GM21576 (cell line): ENCODE data around the gene DDI2.

Experiments
- ATAC-seq: cut with Tn5 transposase; IDR thresholded peaks from one replicate; pipeline ENCODE4 v1.9.1; 2021; ENCODE audit warnings: mild to moderate bottlenecking, moderate library complexity; ENCODE audit not compliant: unreplicated experiment

DDI2 gene

DNA sequence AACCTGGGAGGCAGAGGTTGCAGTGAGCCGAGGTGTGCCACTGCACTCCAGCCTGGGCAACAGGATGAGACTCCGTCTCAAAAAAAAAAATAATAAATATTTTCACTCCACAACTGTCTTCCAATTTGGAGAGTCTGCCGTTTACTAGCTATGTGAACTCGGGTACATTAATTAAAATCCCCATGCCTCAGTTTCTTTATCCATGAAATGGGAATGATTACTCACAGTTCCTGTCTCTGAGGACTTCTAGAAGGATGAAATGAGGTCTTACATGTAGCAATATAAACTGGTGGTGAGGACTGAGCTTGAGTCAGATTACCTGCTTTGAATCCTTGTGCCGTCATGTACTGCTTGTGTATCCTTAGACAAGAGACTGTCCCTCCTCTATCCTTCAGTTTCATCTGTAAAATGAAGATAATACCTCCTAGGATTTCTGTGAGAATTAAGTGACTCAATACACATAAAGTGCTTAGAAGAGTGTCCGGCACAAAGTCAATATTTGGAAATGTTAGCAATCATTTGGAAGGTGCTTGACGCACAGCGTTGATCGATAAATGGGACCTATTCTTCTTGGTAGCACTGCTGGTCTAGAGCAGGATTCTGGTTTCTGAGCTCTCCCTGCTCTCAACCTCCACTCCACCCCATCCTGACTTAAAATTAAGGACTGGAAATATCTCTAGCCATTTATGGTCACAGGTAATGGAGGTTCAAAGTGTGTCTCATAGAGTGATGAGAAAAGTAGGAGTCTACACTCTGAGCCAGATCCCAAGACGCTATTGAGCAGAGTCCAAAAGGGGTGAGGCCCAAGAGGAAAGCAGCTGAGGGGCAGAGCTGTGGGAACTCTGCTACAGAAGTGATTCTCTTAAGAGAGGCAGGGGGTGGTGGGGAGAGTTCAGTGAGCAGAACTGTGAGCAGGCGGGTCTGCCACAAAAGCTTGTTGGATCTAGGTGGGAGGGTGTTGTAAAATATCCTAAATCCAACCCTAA is 11.6 kb upstream of the DDI2 start:
- no peak for ATAC-seq

GRCh38 chr1:15609631-15610030 is 7.6 kb upstream of the DDI2 start:
- no peak for ATAC-seq

DNA sequence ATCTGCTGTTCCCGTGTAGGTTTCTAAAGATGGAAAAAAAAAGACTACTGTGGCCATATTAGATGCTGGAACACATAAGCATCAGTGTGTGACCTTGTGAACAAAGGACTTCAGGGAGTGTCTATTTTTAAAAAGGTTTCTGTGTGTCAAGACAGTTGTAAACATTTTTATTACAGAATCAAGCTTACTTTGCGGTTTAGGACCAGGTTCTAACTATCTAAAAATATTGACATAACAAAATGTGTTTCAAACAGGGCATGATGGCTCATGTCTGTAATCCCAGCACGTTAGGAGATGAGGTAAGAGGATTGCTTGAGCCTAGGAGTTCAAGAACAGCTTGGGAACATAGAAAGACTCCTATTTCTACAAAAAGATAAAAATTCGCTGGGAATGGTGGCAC is 7.1 kb upstream of the DDI2 start:
- ATAC-seq = no peak

DNA sequence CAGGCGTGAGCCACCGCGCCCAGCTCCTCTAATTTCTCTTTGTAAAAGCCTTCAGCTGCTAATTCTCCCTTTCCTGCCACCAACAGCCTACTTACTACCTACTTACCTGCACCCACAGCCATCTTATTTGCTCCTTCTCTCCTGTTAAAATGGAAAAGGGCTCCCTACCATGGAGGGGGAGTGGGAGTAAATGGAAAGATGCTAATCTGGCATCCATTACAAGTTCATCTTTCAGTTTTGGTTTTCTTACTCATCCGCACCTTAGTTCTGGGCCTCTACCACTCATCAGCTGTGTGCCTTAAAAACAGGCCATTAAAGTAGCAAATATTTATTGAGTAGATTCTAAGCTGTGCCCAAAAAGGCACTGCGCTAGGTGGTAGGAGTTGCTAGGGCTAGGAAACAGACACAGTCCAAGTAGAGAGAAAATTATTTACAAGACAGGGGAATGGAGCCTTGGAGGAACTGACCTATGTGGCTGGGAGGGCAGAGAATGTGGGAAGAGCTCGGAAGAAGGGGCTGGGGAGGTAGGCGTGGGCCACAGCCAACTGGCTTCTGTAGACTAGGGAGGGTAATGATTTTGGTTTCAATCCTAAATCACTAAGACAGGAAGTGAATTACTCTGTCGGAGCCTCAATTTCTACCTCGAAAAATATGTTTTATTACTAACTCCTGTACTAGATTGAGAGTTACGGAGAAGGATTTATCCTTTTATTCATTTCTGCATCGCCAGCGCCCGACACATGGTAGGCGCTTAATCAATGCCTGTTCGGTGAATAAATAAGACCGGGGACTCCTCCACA is 685 bp upstream of the DDI2 start:
- peak; percentile 7 for ATAC-seq

DNA sequence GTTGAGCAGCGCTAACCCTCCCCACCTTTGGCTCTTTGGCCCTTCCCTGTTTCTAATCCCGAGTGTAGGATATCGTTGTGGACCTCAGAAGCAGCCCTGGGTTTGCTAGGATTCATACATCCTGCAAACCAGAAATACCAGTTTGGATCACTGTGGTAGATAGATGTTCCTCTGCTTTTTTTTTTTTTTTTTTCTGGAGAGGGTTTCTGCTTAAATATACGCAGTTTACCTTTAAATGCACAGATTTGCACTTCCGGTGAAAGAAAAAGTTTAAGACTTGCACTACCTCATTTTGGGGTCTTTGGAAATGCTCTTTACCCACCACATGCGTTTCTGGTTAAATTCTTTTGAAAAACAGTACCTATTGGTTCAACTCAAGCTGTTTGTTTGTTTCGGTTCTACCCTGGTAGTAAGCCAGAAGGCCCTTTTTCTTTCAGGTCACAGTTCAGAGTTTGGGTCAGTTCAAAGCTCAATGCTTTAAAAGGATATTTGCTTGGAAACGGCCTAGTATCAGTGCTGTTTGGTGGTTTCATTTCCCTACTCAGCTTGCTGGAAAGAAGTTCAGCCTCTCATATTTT is 908 bp downstream of the DDI2 start:
- peak; percentile 26 for ATAC-seq

DNA sequence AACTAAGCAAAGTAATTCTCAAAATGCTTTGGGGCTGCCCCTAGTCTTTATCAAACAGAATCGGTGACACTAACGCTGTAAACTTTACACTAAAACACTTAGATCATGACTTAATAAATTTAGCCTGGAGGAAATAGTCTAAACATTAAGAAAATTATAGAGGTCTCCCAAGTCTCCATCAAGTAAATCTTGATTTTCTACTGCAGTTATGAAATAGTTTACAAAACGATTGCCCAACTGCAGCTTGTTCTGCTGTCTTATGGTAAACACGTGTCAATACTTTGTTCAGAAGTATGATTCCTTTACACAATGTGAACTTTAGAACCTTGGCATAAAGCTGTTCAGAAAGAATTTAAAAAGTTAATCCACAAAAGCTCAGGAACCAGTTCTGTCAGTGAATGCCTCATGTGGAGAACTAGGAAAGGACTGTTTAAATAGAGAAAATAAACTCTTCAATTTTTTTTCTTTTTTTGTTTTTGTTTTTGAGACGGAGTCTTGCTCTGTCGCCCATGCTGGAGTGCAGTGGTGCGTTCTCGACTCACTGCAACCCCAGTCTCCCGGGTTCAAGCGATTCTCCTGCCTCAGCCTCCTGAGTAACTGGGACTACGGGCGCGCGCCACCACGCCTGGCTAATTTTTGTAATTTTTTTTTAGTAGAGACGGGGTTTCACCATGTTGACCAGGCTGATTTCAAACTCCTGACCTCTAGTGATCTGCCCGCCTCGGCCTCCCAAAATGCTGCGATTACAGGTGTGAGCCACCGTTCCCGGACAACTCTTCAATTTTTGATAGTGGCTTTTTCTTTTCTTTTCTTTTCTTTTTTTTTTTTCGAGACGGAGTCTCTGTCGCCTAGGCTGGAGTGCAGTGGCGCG is 1.6 kb downstream of the DDI2 start:
- no peak for ATAC-seq

DNA sequence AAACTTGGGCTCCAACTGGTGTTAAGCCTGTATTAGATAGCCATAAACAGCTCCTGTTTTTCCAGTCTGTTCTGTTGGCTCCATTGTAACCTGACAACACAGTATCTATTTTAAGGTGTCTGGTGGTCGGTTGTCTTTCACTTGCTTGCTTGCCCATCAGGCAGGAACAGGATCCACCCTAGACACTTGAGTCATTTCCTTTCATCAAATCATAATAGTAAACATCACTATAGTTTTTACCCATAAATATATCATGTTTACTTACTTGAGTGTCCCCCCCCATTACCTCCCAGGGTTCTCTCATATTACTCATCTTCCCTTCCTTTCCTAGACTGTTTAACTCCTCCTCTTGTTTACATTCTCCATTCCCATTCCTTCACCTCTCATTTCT is 2.9 kb downstream of the DDI2 start:
- no peak for ATAC-seq

GRCh38 chr1:15620902-15621682 is 3.8 kb downstream of the DDI2 start:
- no peak for ATAC-seq

DNA sequence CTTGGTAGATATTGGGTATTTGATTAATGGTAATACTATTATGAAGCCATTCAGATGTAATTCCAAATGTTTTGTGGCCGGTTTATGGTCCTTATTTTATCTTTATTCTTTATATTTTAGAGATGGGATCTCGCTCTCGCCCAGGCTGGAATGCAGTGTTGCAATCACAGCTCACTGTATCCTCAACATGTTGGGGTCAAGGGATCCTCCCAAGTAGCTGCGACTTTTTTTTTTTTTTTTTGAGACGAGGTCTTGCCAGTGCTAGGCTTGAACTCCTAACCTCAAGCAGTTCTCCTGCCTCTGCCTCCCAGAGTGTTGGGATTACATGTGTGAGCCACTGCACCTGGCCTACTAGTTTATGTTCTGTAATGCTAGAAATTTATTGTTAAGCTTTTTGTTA is 4.7 kb downstream of the DDI2 start:
- no peak for ATAC-seq

DNA sequence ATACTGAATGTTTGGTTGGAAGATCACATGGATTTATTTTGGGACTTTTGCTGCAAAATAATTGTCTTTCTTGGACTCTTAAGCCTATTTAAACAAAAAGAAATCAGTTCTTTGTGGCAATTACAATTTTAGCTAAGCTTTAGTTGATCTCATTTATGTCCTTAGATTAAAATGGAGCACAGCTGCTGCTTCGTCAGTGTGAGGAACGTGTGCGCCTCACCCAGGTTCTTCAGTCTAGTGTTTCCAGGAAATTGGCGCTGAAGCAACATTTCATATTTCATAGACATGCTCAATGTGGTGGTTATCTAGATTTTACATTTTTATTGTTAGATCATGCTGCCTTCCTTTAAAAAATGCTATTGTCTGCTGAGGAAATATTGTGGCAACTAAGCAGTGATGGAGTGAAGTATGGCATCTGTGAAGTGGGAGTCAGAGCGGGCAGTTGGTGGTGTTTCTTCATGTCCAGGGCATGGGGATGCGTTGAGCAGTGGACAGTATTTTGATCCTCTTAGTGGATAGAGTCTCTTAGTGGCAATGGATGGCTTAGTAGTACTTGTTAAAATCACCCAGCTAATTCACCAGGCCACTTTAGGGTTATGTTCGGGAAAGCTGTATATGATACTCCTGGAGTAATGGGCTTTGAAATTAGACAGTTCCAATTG is 5.6 kb downstream of the DDI2 start:
- ATAC-seq = no peak

GRCh38 chr1:15623435-15623834 is 6.2 kb downstream of the DDI2 start:
- ATAC-seq = no peak

DNA sequence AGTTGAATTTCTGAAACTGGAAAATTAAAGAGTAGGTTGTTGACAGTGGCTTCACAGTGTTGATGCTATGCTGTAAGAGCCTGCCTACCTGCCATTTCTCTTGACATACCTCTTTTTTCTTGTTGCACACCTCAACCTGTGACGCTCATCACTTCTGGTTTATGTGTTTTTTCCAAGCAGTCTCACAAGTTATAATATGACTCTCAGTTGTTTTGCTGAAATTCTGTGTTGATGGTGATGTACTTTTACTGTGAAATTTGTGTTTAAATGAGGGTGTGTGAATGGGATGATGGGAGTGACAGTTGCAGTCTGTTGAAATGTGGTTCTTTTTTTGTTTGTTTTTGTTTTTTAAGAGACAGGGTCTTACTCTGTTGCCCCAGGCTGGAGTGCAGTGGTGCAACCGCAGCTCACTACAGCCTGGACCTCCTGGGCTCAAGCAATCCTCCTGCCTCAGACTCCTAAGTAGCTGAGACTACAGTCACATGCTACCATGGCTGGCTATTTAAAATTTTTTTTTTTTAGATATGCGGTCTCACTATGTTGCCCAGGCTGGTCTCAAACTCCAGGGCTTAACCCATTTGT is 7.0 kb downstream of the DDI2 start:
- no peak for ATAC-seq

DNA sequence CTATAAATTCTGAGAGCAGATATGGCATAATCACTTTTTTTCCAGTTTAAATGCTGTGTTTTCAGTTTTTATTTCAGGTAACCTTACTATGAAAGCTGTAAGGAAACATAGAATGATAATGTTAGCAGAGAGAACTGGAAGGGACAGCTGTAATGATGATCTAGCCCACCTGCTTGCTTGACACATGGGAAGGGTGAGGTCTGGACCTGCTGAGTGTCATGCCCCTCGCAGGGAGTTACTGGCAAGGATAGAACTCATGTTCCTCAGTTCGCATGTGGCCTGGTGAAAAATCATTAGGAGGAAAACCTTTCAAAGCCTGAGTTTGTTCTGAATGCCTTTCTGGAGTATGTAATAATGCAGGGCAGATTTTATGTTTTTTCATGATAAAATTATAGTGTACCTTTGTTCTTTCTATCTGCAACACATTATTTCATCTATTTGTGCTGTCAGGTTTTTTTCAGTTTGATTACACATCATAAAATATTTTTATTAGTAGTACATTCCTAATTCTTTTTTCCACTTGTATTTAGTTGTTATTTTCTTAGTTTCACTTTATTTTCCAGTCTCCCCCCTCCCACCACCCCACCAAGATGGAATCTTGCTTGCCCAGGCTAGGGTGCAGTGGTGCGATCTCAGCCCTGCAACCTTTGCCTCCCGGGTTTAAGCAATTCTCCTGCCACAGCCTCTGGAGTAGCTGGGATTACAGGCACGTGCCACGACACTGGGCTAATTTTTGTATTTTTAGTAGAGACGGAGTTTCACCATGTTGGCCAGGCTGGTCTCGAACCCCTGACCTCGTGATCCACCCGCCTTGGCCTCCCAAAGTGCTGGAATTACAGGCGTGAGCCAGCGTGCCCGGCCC is 8.0 kb downstream of the DDI2 start:
- no peak for ATAC-seq

- no peak for ATAC-seq
These were observed 9.2 kb downstream of the DDI2 start for GRCh38 chr1:15626269-15626950.

- ATAC-seq = peak; percentile 73
These were observed 10.2 kb downstream of the DDI2 start for GRCh38 chr1:15627343-15627988.

GRCh38 chr1:15628003-15628402 is 10.7 kb downstream of the DDI2 start:
- ATAC-seq = peak; percentile 30
